Measurements from ENCODE around the gene GAL3ST1.

The GAL3ST1 gene

GRCh38 chr22:30584441-30584840, 10.0 kb upstream of the GAL3ST1 start:
- peaks cover 0 to under 1% (median 0%) of the 10 kb centered on the region in 4 donors for H3K4me1 ChIP-seq
- H3K36me3 ChIP-seq = peaks cover 98 to 100% (median 99%) of the 10 kb centered on the region in 3 donors
- DNase-seq = no peak
- no peak overlapping the region for H3K4me3 ChIP-seq
- no peak overlapping the region for H3K27ac ChIP-seq
- no peak for TF ChIP-seq CTCF (IDR thresholded peaks at IDR 0.05)
- H3K27me3 ChIP-seq = no peaks in the 10 kb centered on the region
- H3K9me3 ChIP-seq = no peaks in the 10 kb centered on the region
- intact Hi-C loops (cut with DNase I; ENCODE audit: low total_unique reads) = no loop called here

- no peak overlapping the region for H3K27ac ChIP-seq
- no peaks in the 10 kb centered on the region for H3K4me1 ChIP-seq
- intact Hi-C loops (cut with DNase I; ENCODE audit: low total_unique reads) = no loop called here
- TF ChIP-seq CTCF (IDR thresholded peaks at IDR 0.05) = no peak
- no peak overlapping the region for H3K4me3 ChIP-seq
- H3K36me3 ChIP-seq = peaks cover 98 to 100% (median 100%) of the 10 kb centered on the region in 3 donors
- no peaks in the 10 kb centered on the region for H3K27me3 ChIP-seq
- H3K9me3 ChIP-seq = no peaks in the 10 kb centered on the region
- DNase-seq = no peak
Observed at GRCh38 chr22:30582788-30583545, 8.5 kb upstream of the GAL3ST1 start.

GRCh38 chr22:30582051-30582450, 7.6 kb upstream of the GAL3ST1 start:
- no peak overlapping the region for H3K4me3 ChIP-seq
- no peak for DNase-seq
- no peaks in the 10 kb centered on the region for H3K4me1 ChIP-seq
- intact Hi-C loops (cut with DNase I; ENCODE audit: low total_unique reads) = no loop called here
- peaks cover 98 to 100% (median 100%) of the 10 kb centered on the region in 3 donors for H3K36me3 ChIP-seq
- no peaks in the 10 kb centered on the region for H3K27me3 ChIP-seq
- no peak overlapping the region for H3K27ac ChIP-seq
- H3K9me3 ChIP-seq = no peaks in the 10 kb centered on the region
- no peak for TF ChIP-seq CTCF (IDR thresholded peaks at IDR 0.05)

GRCh38 chr22:30580896-30581295, 6.4 kb upstream of the GAL3ST1 start:
- intact Hi-C loops (cut with DNase I; ENCODE audit: low total_unique reads) = no loop called here
- H3K27ac ChIP-seq = no peak overlapping the region
- TF ChIP-seq CTCF (IDR thresholded peaks at IDR 0.05) = no peak

GRCh38 chr22:30578481-30578880, 4.0 kb upstream of the GAL3ST1 start:
- H3K27me3 ChIP-seq = no peaks in the 10 kb centered on the region
- H3K9me3 ChIP-seq = no peaks in the 10 kb centered on the region
- TF ChIP-seq CTCF (IDR thresholded peaks at IDR 0.05) = no peak
- H3K36me3 ChIP-seq = peaks cover 74 to 85% (median 81%) of the 10 kb centered on the region in 3 donors
- peaks cover 0 to 30% (median 15%) of the 10 kb centered on the region in 4 donors for H3K4me1 ChIP-seq
- intact Hi-C loops (cut with DNase I; ENCODE audit: low total_unique reads) = no loop called here
- no peak for DNase-seq
- no peak overlapping the region for H3K4me3 ChIP-seq
- H3K27ac ChIP-seq = no peak overlapping the region

More at GRCh38 chr22:30580896-30581295, 6.4 kb upstream of the GAL3ST1 start:
- DNase-seq = no peak
- Histone ChIP-seq H3K27me3 (no peaks in the 10 kb centered on the region), H3K36me3 (peaks cover 98 to 100% (median 98%) of the 10 kb centered on the region in 3 donors), H3K4me1 (peaks cover 0 to 7% (median 2%) of the 10 kb centered on the region in 4 donors), H3K4me3 (no peak overlapping the region), H3K9me3 (no peaks in the 10 kb centered on the region)

Data from tibial artery (tissue), 4 donors.